Measurements from ENCODE around the gene ZDHHC17. TPM values are rescaled to one million over a fixed set of nuclear protein-coding genes. Genes with fewer than 3 reads are reported as not detected.
A peak's percentile ranks its signal among the peaks of the same experiment; 100 is the strongest.

ZDHHC17 gene
- total RNA-seq, 4 donors from 2014 or later = 48.5 to 365 (median 102) TPM

GRCh38 chr12:76891609-76892008 lies 127.7 kb downstream of the ZDHHC17 start:
- H3K27me3 ChIP-seq = no peaks in the 10 kb centered on the region
- intact Hi-C loops (cut with DNase I; ENCODE audit: low total_unique reads) = no loop called here
- no peaks in the 10 kb centered on the region for H3K9me3 ChIP-seq
- no peaks in the 10 kb centered on the region for H3K36me3 ChIP-seq
- TF ChIP-seq, protein P1, sequence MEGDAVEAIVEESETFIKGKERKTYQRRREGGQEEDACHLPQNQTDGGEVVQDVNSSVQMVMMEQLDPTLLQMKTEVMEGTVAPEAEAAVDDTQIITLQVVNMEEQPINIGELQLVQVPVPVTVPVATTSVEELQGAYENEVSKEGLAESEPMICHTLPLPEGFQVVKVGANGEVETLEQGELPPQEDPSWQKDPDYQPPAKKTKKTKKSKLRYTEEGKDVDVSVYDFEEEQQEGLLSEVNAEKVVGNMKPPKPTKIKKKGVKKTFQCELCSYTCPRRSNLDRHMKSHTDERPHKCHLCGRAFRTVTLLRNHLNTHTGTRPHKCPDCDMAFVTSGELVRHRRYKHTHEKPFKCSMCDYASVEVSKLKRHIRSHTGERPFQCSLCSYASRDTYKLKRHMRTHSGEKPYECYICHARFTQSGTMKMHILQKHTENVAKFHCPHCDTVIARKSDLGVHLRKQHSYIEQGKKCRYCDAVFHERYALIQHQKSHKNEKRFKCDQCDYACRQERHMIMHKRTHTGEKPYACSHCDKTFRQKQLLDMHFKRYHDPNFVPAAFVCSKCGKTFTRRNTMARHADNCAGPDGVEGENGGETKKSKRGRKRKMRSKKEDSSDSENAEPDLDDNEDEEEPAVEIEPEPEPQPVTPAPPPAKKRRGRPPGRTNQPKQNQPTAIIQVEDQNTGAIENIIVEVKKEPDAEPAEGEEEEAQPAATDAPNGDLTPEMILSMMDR (IDR thresholded peaks at IDR 0.05) = no peak
- TF ChIP-seq POLR2A (IDR thresholded peaks at IDR 0.05) = no peak
- no peak overlapping the region for H3K4me3 ChIP-seq
- DNase-seq = no peak
- no peak overlapping the region for H3K27ac ChIP-seq
- H3K4me1 ChIP-seq = no peaks in the 10 kb centered on the region

GRCh38 chr12:76895796-76896195 lies 131.9 kb downstream of the ZDHHC17 start:
- Histone ChIP-seq H3K27me3 (no peaks in the 10 kb centered on the region), H3K4me3 (no peak overlapping the region), H3K27ac (no peak overlapping the region), H3K4me1 (no peaks in the 10 kb centered on the region), H3K9me3 (no peaks in the 10 kb centered on the region), H3K36me3 (no peaks in the 10 kb centered on the region)
- TF ChIP-seq POLR2A (IDR thresholded peaks at IDR 0.05) = no peak
- TF ChIP-seq, protein P1 (IDR thresholded peaks at IDR 0.05) = no peak
- DNase-seq = no peak
- intact Hi-C loops (cut with DNase I; ENCODE audit: low total_unique reads) = no loop called here

DNA sequence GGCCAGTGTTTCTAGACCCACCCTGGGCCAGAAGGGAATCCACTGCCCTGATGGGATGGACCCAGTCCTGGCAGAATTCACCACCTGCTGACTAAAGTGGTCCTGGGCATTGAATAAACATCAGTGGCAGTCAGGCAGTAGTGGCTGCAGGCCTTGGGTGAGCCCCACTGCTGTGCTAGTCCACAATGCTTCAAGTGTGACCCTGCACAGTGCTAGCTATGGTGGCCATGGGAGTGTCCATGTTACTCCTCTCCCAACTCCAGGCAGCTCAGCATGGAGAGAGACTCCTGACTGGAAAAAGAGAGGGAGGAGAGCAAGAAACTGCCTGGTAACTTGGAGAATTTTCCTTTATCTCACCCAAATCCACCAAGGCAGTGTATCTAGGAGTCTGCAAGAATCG lies 132.4 kb downstream of the ZDHHC17 start:
- Histone ChIP-seq H3K4me3 (no peak overlapping the region), H3K4me1 (no peaks in the 10 kb centered on the region), H3K27me3 (no peaks in the 10 kb centered on the region), H3K27ac (no peak overlapping the region), H3K36me3 (no peaks in the 10 kb centered on the region), H3K9me3 (no peaks in the 10 kb centered on the region)
- intact Hi-C loops (cut with DNase I; ENCODE audit: low total_unique reads) = no loop called here
- TF ChIP-seq, protein P1 (IDR thresholded peaks at IDR 0.05) = no peak
- no peak for TF ChIP-seq POLR2A (IDR thresholded peaks at IDR 0.05)
- no peak for DNase-seq

- Histone ChIP-seq H3K27me3 (no peaks in the 10 kb centered on the region), H3K27ac (peak overlapping the region in 1 of 2 donors; percentile 66), H3K4me1 (no peaks in the 10 kb centered on the region), H3K36me3 (no peaks in the 10 kb centered on the region), H3K4me3 (no peak overlapping the region), H3K9me3 (no peaks in the 10 kb centered on the region)
- TF ChIP-seq, protein P1 (IDR thresholded peaks at IDR 0.05) = no peak
- TF ChIP-seq POLR2A (IDR thresholded peaks at IDR 0.05) = no peak
- intact Hi-C loops (cut with DNase I; ENCODE audit: low total_unique reads) = no loop called here
- no peak for DNase-seq
These were observed 134.5 kb downstream of the ZDHHC17 start for GRCh38 chr12:76898442-76898841.

GRCh38 chr12:76899522-76899921 lies 135.6 kb downstream of the ZDHHC17 start:
- no peak for TF ChIP-seq POLR2A (IDR thresholded peaks at IDR 0.05)
- TF ChIP-seq, protein P1 (IDR thresholded peaks at IDR 0.05) = no peak
- Histone ChIP-seq H3K4me3 (no peak overlapping the region), H3K4me1 (no peaks in the 10 kb centered on the region), H3K9me3 (no peaks in the 10 kb centered on the region), H3K27me3 (no peaks in the 10 kb centered on the region), H3K27ac (no peak overlapping the region), H3K36me3 (no peaks in the 10 kb centered on the region)
- intact Hi-C loops (cut with DNase I; ENCODE audit: low total_unique reads) = no loop called here
- no peak for DNase-seq

Measured in uterus (tissue), 4 donors.